ENCODE data around the gene CXCL14.

DNA sequence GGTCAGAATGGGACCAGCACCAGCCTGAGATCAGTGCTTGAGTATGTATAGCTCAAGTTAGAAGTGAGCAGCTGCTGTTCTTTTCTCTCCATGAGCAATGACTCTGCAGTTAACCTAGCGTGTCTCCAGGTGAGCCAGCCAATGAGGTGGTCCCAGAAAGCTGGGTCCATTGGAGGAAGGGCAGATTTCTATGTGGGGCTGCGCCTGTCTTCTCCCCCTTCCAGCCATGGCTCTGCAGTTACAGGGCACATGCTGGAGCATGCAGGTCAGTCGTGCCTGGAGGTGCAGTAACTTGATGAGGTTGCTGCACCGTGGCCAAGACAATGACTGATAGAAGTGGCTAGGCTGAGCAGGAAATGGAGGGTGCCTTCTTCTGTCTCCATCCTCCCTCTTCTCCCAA lies 29.6 kb upstream of the CXCL14 start:
- TF ChIP-seq EZH2 (IDR thresholded peaks at IDR 0.05; ENCODE audit: low read length, missing control alignments): no peak
- TF ChIP-seq, protein P1, sequence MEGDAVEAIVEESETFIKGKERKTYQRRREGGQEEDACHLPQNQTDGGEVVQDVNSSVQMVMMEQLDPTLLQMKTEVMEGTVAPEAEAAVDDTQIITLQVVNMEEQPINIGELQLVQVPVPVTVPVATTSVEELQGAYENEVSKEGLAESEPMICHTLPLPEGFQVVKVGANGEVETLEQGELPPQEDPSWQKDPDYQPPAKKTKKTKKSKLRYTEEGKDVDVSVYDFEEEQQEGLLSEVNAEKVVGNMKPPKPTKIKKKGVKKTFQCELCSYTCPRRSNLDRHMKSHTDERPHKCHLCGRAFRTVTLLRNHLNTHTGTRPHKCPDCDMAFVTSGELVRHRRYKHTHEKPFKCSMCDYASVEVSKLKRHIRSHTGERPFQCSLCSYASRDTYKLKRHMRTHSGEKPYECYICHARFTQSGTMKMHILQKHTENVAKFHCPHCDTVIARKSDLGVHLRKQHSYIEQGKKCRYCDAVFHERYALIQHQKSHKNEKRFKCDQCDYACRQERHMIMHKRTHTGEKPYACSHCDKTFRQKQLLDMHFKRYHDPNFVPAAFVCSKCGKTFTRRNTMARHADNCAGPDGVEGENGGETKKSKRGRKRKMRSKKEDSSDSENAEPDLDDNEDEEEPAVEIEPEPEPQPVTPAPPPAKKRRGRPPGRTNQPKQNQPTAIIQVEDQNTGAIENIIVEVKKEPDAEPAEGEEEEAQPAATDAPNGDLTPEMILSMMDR (conservative IDR thresholded peaks at IDR 0.05 in 1 of 2, IDR thresholded peaks at IDR 0.05 in 1 of 2; ENCODE audit: low read depth in 1 of 2, low read length in 2 of 2): no peak

All from fibroblast of lung (primary cell).